PC-3 (cell line): ENCODE measurements around the gene SYS1. TPM values are rescaled to one million over a fixed set of nuclear protein-coding genes. Genes with fewer than 3 reads are reported as not detected.

ENCODE experiments used
- ATAC-seq: fragments of 200-7000 bp; cut with Tn5 transposase; 2 replicates; pipeline ENCODE4 v1.9.1; 2020; ENCODE audit warnings: mild to moderate bottlenecking, moderate library complexity
- BruUV-seq: library from RNA; stranded (reverse); fragments of 400-500 nt; replicated peaks from 2 replicates; lab custom pipeline; 2021; lab: Mats Ljungman, UMichigan
- CTCF ChIA-PET: fragments of 300-600 bp; sonication (Branson Sonifier 250); formaldehyde crosslinking; loops from one replicate; lab custom pipeline; 2022; ENCODE audit warnings: antibody characterized with exemption; lab: Charles Lee
- POLR2A ChIA-PET: fragments of 300-600 bp; sonication (Branson Sonifier 250); formaldehyde crosslinking; loops from one replicate; lab custom pipeline; 2022; ENCODE audit warnings: antibody characterized with exemption; ENCODE audit not compliant: unreplicated experiment; lab: Charles Lee
- DNase-seq: peaks from one replicate; pipeline ENCODE4 v3.0.0-alpha.2; 2015
- H2AFZ ChIP-seq: fragments of 300-600 bp; sonication (generic); 2 replicates; pipeline ENCODE4 v1.6.0; 2016; ENCODE audit warnings: antibody characterized with exemption, low read length
- H3F3A ChIP-seq: fragments of 300-600 bp; sonication (generic); one replicate; pipeline ENCODE4 v1.6.0; 2017; ENCODE audit warnings: antibody characterized with exemption, low read length, control low read depth, mild to moderate bottlenecking; ENCODE audit not compliant: unreplicated experiment
- H3K27ac ChIP-seq: fragments of 300-600 bp; sonication (generic); 2 replicates; pipeline ENCODE4 v1.5.1; 2016; ENCODE audit warnings: mild to moderate bottlenecking, low read length
- H3K27me3 ChIP-seq: fragments of 300-600 bp; sonication (generic); 2 replicates; pipeline ENCODE4 v1.6.1; 2016; ENCODE audit warnings: low read length, mixed read lengths
- H3K36me3 ChIP-seq: fragments of 300-600 bp; sonication (generic); 2 replicates; pipeline ENCODE4 v1.6.1; 2016; ENCODE audit warnings: low read depth, mixed run types, low read length, mixed read lengths
- H3K4me1 ChIP-seq: fragments of 300-600 bp; sonication (generic); 2 replicates; pipeline ENCODE4 v1.5.1; 2016; ENCODE audit warnings: low read length; ENCODE audit not compliant: insufficient read depth
- H3K4me2 ChIP-seq: fragments of 300-600 bp; sonication (generic); 2 replicates; pipeline ENCODE4 v1.6.0; 2016; ENCODE audit warnings: low read length
- H3K4me3 ChIP-seq: fragments of 300-600 bp; sonication (generic); 2 replicates; pipeline ENCODE4 v1.5.1; 2016; ENCODE audit warnings: mild to moderate bottlenecking, low read length, mixed read lengths
- H3K79me2 ChIP-seq: fragments of 300-600 bp; sonication (generic); 2 replicates; pipeline ENCODE4 v1.6.1; 2017; ENCODE audit warnings: low read length, mixed read lengths
- H3K9ac ChIP-seq: fragments of 300-600 bp; sonication (generic); 2 replicates; pipeline ENCODE4 v1.6.0; 2016; ENCODE audit warnings: mild to moderate bottlenecking, low read length
- H3K9me2 ChIP-seq: fragments of 300-600 bp; sonication (generic); replicated peaks from 2 replicates; pipeline ENCODE4 v1.6.1; 2016; ENCODE audit warnings: mixed run types, low read length, mixed read lengths
- H3K9me3 ChIP-seq: fragments of 300-600 bp; sonication (generic); 2 replicates; pipeline ENCODE4 v1.6.1; 2016; ENCODE audit warnings: low read length, mixed read lengths
- H4K20me1 ChIP-seq: fragments of 300-600 bp; sonication (generic); 2 replicates; pipeline ENCODE4 v1.6.1; 2016; ENCODE audit warnings: low read length, mixed read lengths
- EZH2 ChIP-seq: fragments of 300-600 bp; sonication (generic); IDR thresholded peaks from one replicate; pipeline ENCODE4 v1.6.1; 2017; ENCODE audit warnings: antibody characterized with exemption, mild to moderate bottlenecking, low read length; ENCODE audit not compliant: unreplicated experiment
- EZH2phosphoT487 ChIP-seq: fragments of 300-600 bp; sonication (generic); IDR thresholded peaks from 2 replicates; pipeline ENCODE4 v1.6.1; 2018; ENCODE audit warnings: mild to moderate bottlenecking, antibody characterized with exemption, low read length, borderline replicate concordance
- intact Hi-C: fragments of 100-400 bp; cut with micrococcal nuclease; formaldehyde crosslinking; loops from 2 replicates; pipeline ENCODE4 v1.9.0; 2023
- total RNA-seq: library from RNA; depleted of rRNA; stranded (reverse); fragments of >200 nt; gene quantifications from 2 replicates; pipeline ENCODE4 v1.2.3, GENCODE V29; 2014
- TF ChIP-seq, protein P1 (sequence below): fragments of 300-600 bp; sonication (generic); conservative IDR thresholded peaks from 2 replicates; pipeline ENCODE4 v1.5.1; 2017; ENCODE audit warnings: antibody characterized with exemption, low read depth, mild to moderate bottlenecking, low read length

SYS1 gene
- total RNA-seq, 1 experiment from 2014 or later, result 45.2 TPM

DNA sequence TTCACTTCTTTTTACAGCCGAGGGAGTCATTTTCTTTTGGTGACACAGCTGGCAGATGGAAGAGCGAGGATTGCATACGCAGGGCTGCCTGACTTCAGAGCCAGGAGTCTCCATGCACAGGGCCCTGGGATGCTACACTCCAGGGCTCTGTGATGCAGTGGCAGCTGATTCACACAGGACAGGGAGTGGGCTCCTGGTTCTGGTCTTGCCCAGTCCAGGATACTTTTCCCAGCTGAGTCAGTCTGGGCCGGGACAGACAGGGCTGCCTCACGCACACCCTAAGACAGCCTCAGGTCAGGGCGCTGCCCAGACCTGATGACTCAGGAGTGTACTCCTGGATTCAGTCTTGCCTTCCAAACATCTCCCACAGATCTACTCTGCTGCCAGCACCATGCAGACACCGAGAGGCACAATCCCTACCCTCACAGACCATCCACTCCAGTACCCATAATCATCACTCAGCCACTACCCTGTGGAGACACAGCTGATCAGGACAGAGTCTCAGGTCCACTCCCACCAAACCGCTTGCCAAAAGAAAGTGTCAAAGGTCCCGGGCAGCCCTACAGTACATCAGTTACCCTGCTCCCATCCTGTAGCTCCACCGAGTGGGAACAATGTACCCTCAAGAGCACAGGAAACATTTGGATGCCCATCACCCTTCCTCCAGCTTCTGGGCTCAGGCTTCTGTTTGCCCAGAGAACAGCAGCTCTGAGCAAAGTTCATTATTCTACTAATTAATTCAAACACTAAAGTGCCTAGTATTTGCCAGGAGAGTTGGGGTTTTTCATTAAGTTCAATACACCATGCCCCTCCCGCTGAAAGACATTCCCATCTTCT is 26.2 kb upstream of the SYS1 start:
- Histone ChIP-seq H3K4me1 (peaks cover 62% of the 10 kb centered on the region), H3K9me3 (no peaks in the 10 kb centered on the region), H3K9ac (peak overlapping the region; percentile 56), H2AFZ (no peak overlapping the region), H3K4me2 (peak overlapping the region; percentile 68), H3K9me2 (no peaks in the 10 kb centered on the region), H3K79me2 (peaks cover 73% of the 10 kb centered on the region), H3K4me3 (peak overlapping the region; percentile 10; the same call in 1 of the 2 replicates), H3F3A (peaks cover 14% of the 10 kb centered on the region), H3K27ac (peak overlapping the region; percentile 95), H3K27me3 (no peaks in the 10 kb centered on the region), H3K36me3 (peaks cover 52% of the 10 kb centered on the region), H4K20me1 (peaks cover 10% of the 10 kb centered on the region; the same call in 1 of the 2 replicates)
- intact Hi-C loops, result loop anchor here (1.0 to 2.0 kb wide), 2 partner anchors 8 to 26 kb away; partner anchors contain the start of gene SYS1
- DNase-seq (peak; percentile 98), ATAC-seq (peak; percentile 96)
- ChIA-PET POLR2A (interaction anchor here (0.6 to 1.0 kb wide), 4 partner anchors 12 to 442 kb away, joined by 3 read pairs; partner anchors contain the start of gene SDC4), CTCF (interaction anchor here (0.9 to 1.5 kb wide), 3 partner anchors 17 to 100 kb away, joined by 4 to 7 read pairs (median 5); partner anchors contain the start of gene SYS1)
- TF ChIP-seq EZH2phosphoT487 (no peak), EZH2 (no peak)
- TF ChIP-seq, protein P1, sequence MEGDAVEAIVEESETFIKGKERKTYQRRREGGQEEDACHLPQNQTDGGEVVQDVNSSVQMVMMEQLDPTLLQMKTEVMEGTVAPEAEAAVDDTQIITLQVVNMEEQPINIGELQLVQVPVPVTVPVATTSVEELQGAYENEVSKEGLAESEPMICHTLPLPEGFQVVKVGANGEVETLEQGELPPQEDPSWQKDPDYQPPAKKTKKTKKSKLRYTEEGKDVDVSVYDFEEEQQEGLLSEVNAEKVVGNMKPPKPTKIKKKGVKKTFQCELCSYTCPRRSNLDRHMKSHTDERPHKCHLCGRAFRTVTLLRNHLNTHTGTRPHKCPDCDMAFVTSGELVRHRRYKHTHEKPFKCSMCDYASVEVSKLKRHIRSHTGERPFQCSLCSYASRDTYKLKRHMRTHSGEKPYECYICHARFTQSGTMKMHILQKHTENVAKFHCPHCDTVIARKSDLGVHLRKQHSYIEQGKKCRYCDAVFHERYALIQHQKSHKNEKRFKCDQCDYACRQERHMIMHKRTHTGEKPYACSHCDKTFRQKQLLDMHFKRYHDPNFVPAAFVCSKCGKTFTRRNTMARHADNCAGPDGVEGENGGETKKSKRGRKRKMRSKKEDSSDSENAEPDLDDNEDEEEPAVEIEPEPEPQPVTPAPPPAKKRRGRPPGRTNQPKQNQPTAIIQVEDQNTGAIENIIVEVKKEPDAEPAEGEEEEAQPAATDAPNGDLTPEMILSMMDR, result no peak
- BruUV-seq, result TSS peak; percentile 98

DNA sequence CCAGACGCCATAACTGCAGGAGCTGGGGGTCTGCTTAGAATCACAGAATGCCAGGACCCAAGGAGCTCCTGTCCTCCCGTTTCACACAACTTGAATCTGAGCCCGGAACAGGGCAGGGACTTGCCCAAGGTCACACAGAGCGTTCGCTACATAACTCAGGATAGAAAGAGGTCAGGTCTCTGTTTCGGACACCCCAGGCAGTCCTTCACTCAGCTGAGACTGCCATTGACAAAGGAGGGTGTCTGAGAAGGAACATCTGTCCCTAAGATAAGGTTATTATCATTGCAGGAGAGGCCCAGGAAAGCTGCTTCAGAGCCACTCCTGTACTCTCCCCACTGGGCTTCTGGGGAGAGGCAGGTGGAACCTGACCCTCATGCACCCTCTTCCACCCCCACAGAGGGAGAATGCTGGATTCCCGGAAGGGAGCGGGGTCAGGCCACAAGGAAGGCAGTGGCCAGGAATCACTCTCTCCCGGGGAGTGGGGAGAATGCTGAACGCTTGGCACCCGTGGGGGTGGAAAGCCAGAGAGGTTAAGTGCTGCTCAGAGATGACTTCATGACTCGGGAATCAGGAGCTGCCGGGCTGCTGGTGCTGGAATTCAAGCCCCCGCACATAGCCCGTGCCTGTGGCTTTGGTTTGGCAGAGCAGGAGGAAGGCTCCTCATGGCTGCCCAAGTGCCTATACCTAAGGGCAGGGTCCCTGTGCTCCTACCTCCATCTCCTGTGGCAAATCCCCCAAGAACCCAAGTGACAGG is 25.4 kb upstream of the SYS1 start:
- POLR2A ChIA-PET, result interaction anchor here (0.6 to 1.0 kb wide), 4 partner anchors 11 to 441 kb away, joined by 3 read pairs; partner anchors contain the start of gene SDC4
- peak; percentile 78 for DNase-seq
- Histone ChIP-seq H3K27ac (peak overlapping the region; percentile 95), H3K9me2 (no peaks in the 10 kb centered on the region), H3F3A (peaks cover 14% of the 10 kb centered on the region), H3K79me2 (peaks cover 81% of the 10 kb centered on the region), H3K9ac (peak overlapping the region; percentile 56), H3K4me2 (peak overlapping the region; percentile 68), H3K4me1 (peaks cover 70% of the 10 kb centered on the region), H3K4me3 (peak overlapping the region; percentile 15; the same call in 1 of the 2 replicates), H3K36me3 (peaks cover 48% of the 10 kb centered on the region), H2AFZ (no peak overlapping the region), H3K9me3 (no peaks in the 10 kb centered on the region), H3K27me3 (no peaks in the 10 kb centered on the region), H4K20me1 (peaks cover 16% of the 10 kb centered on the region; the same call in 1 of the 2 replicates)
- BruUV-seq, result no TSS peak
- intact Hi-C loops, result loop anchor here (2.0 kb wide), 1 partner anchor 25 kb away; the partner anchor contains the start of gene SYS1
- no peak for TF ChIP-seq EZH2phosphoT487
- no peak for TF ChIP-seq EZH2
- TF ChIP-seq, protein P1, result no peak
- ATAC-seq, result peak; percentile 11
- CTCF ChIA-PET, result interaction anchor here (0.6 to 1.5 kb wide), 3 partner anchors 25 to 100 kb away, joined by 4 to 5 read pairs (median 4); partner anchors contain the start of gene SYS1
